Adrenal gland (tissue), 12 donors: ENCODE data around the gene POLR2E. TPM values are rescaled to one million over a fixed set of nuclear protein-coding genes. Genes with fewer than 3 reads are reported as not detected.

Experiments
- DNase-seq, 7 donors: peaks; one replicate each; pipeline ENCODE4 v3.0.0-alpha.2; 2019 to 2020
- H3K27ac ChIP-seq, 5 donors: fragments of 200-600 bp; sonication (generic) in 4 of 5; 1 replicate in 3 of 5; 2 replicates in 2 of 5; pipeline versions ENCODE4 v1.5.1 to v1.8.0; 2016 to 2020; ENCODE audit warnings: mild to moderate bottlenecking in 1 of 5
- H3K27me3 ChIP-seq: fragments of 200-600 bp; 2 replicates; pipeline ENCODE4 v1.8.0; 2021
- H3K36me3 ChIP-seq, 2 donors: fragments of 200-600 bp; replicated peaks in 1 of 2; 1 replicate in 1 of 2; 2 replicates in 1 of 2; pipeline versions ENCODE4 v1.5.1 to v1.8.0; 2018 to 2022
- H3K4me1 ChIP-seq, 2 donors: fragments of 200-600 bp; replicated peaks in 1 of 2; 1 replicate in 1 of 2; 2 replicates in 1 of 2; pipeline versions ENCODE4 v1.5.1 to v1.8.0; 2018 to 2021
- H3K4me3 ChIP-seq, 4 donors: fragments of 200-600 bp; sonication (generic) in 3 of 4; one replicate each; pipeline ENCODE4 v1.5.1; 2016 to 2018
- H3K9me3 ChIP-seq, 3 donors: fragments of 200-600 bp; sonication (generic) in 1 of 3; replicated peaks in 1 of 3; 1 replicate in 2 of 3; 2 replicates in 1 of 3; pipeline versions ENCODE4 v1.5.1 to v1.8.0; 2016 to 2021
- POLR2A ChIP-seq, 2 donors: fragments of 450-650 bp; IDR thresholded peaks; one replicate each; pipeline ENCODE4 v1.6.1; 2017; ENCODE audit warnings: antibody characterized with exemption in 2 of 2, mild to moderate bottlenecking in 2 of 2, moderate library complexity in 1 of 2
- WGBS, 4 donors: extraction: QIAGEN DNeasy Blood & Tissue Kit in 2 of 4; methylation state at CpG; one replicate each; pipeline versions ENCODE4 v1.1.5 to v1.1.7; 2013 to 2017; 5-methylcytosine and 5-hydroxymethylcytosine counted together
- intact Hi-C, 2 donors: fragments of 100-400 bp; cut with DNase I; formaldehyde crosslinking; loops; one replicate each; pipeline versions ENCODE4 v1.14.1 to v1.15.0; 2022 to 2023
- polyA plus RNA-seq, 3 donors: library from polyadenylated mRNA; stranded (reverse); fragments of 200-250 nt in 2 of 3; fragments of 350-450 nt in 1 of 3; fragmentation: Illumina TruSeq in 1 of 3; extraction: RNeasy Lipid Tissue Mini Kit (QIAGEN cat#74804) in 1 of 3; gene quantifications; one replicate each; pipeline ENCODE4 v1.2.3, GENCODE V29; 2013 to 2014
- total RNA-seq, 9 donors: library from RNA; depleted of rRNA in 4 of 9; stranded (reverse); fragments of >200 nt in 4 of 9; fragments of 120-200 nt in 1 of 9; fragmentation: NEBNext Ultra II Directional in 1 of 9; extraction: Animal tissue kit (Norgen Biotek cat#: 25700) in 1 of 9; gene quantifications; one replicate each; pipeline versions ENCODE4 v1.1.0 to v1.2.4, GENCODE V29; 2013 to 2023
- TF ChIP-seq, protein P1 (sequence below), 6 experiments: fragments of 450-650 bp in 4 of 6; fragments of 200-600 bp in 2 of 6; sonication (generic) in 1 of 6; IDR thresholded peaks; 1 replicate in 5 of 6; 2 replicates in 1 of 6; pipeline versions ENCODE4 v1.5.1 to v1.8.0; 2016 to 2021; ENCODE audit warnings: antibody characterized with exemption in 6 of 6, mild to moderate bottlenecking in 2 of 6, moderate library complexity in 1 of 6
- donor health status: healthy with polysubstance abuse.
- donor health status: Bipolar disorder and iron deficiency.
- donor health status: DM: yes; HTN: yes; CAD: no.
- donor health status: DM: no; HTN: no; CAD: no.
- donor health status: DM: no; HTN: no; CAD: no.
- donor health status: DM: yes; HTN: yes; CAD: no.

The POLR2E gene
- total and polyA plus RNA-seq, 12 donors, result 74.7 to 231 (median 157) TPM

DNA sequence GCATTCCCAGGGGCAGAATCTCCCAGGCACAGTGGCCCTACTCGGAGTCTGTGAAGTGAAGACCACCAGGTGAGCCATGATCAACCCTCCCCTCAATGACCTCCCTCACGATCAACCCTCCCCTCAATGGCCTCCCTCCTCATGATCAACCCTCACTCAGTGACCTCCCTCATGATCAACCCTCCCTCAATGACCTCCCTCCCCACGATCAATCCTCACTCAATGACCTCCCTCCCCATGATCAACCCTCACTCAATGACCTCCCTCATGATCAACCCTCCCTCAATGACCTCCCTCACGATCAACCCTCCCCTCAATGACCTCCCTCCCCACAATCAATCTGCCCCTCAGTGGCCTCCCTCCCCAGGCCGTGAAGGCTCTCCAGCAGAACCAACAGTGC, 46.8 kb upstream of the POLR2E start:
- TF ChIP-seq POLR2A (IDR thresholded peaks at IDR 0.05), result no peak
- TF ChIP-seq, protein P1, sequence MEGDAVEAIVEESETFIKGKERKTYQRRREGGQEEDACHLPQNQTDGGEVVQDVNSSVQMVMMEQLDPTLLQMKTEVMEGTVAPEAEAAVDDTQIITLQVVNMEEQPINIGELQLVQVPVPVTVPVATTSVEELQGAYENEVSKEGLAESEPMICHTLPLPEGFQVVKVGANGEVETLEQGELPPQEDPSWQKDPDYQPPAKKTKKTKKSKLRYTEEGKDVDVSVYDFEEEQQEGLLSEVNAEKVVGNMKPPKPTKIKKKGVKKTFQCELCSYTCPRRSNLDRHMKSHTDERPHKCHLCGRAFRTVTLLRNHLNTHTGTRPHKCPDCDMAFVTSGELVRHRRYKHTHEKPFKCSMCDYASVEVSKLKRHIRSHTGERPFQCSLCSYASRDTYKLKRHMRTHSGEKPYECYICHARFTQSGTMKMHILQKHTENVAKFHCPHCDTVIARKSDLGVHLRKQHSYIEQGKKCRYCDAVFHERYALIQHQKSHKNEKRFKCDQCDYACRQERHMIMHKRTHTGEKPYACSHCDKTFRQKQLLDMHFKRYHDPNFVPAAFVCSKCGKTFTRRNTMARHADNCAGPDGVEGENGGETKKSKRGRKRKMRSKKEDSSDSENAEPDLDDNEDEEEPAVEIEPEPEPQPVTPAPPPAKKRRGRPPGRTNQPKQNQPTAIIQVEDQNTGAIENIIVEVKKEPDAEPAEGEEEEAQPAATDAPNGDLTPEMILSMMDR (IDR thresholded peaks at IDR 0.05), result no peak
- Histone ChIP-seq H3K27ac (peak overlapping the region in 1 of 5 donors; percentile 6), H3K4me3 (no peak overlapping the region), H3K27me3 (no peaks in the 10 kb centered on the region), H3K4me1 (no peaks in the 10 kb centered on the region), H3K9me3 (no peaks in the 10 kb centered on the region), H3K36me3 (peaks cover 0 to 48% of the 10 kb centered on the region in 2 donors)
- intact Hi-C loops, result no loop called here
- DNase-seq, result no peak
- 60 to 77% (median 70%) methylated on average over 4 to 5 of the region's 5 CpGs for WGBS, 4 donors

DNA sequence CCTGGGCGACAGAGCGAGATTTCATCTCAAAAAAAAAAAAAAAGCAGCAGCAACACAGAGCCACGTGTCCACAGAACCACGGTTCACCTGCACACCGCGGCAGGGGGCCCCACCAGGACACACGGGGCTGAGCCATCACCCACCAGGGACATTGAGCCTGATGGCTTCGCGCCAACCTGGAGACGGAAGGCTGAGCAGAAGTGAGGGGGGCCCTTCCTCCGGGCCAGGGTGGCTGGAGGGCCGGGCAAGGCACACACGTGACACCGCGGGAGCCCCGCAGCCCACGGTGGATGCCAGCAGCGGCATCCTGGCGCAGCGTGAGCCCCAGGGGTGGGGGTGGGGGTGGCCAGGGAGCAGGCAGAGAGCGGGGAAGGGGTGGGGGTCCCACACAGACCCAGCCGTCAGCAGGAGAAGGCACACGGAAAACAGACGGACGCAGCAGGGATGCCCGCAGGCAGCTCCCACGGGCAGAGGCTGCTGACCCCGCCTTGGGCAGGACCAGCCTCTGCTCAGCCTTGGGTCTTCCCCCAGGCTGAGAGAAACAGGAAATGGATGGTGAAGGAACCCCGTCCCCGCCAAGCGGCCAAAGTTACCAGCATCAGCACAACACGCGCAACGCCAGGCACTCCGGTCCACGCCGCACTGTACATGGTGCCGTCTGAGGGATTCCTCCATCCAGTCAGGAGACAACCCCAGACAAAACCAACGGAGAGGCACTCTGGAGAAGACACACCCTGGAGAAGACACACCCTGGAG, 45.3 kb upstream of the POLR2E start:
- DNase-seq, result no peak
- Histone ChIP-seq H3K36me3 (peaks cover 0 to 34% of the 10 kb centered on the region in 2 donors), H3K9me3 (no peaks in the 10 kb centered on the region), H3K27me3 (no peaks in the 10 kb centered on the region), H3K4me1 (peaks cover 4 to 14% of the 10 kb centered on the region in 2 donors), H3K27ac (no peak overlapping the region), H3K4me3 (no peak overlapping the region)
- no peak for TF ChIP-seq POLR2A (IDR thresholded peaks at IDR 0.05)
- TF ChIP-seq, protein P1 (IDR thresholded peaks at IDR 0.05), result no peak
- intact Hi-C loops, result no loop called here
- 87 to 95% (median 94%) methylated on average over 17 to 39 of the region's 39 CpGs for WGBS, 4 donors

DNA sequence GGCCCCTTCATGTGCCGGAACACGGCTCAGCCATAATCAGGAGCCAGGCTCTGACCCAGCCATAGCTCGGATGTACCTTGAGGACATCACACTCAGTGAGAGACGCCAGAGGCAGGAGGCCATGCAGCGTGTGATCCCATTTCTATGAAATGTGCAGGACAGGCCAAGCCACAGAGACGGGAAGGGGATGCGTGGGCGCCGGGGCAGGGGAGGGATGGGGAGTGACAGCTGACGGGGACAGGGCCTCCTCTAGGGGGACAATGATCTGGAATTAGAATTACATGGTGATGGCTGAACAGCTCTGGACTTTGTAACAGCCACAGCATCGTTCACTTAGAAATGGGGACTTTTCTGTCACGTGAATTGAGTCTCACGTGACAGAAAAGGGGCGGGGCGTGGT, 44.0 kb upstream of the POLR2E start:
- intact Hi-C loops, result no loop called here
- H3K27ac ChIP-seq, result no peak overlapping the region
- 91 to 93% (median 92%) methylated on average over 12 to 15 of the region's 15 CpGs for WGBS, 4 donors
- no peak overlapping the region for H3K4me3 ChIP-seq
- peaks cover 4 to 24% of the 10 kb centered on the region in 2 donors for H3K4me1 ChIP-seq
- DNase-seq, result no peak
- TF ChIP-seq POLR2A (IDR thresholded peaks at IDR 0.05), result no peak
- TF ChIP-seq, protein P1 (IDR thresholded peaks at IDR 0.05), result no peak
- no peaks in the 10 kb centered on the region for H3K9me3 ChIP-seq
- peaks cover 0 to 29% of the 10 kb centered on the region in 2 donors for H3K36me3 ChIP-seq
- H3K27me3 ChIP-seq, result no peaks in the 10 kb centered on the region

DNA sequence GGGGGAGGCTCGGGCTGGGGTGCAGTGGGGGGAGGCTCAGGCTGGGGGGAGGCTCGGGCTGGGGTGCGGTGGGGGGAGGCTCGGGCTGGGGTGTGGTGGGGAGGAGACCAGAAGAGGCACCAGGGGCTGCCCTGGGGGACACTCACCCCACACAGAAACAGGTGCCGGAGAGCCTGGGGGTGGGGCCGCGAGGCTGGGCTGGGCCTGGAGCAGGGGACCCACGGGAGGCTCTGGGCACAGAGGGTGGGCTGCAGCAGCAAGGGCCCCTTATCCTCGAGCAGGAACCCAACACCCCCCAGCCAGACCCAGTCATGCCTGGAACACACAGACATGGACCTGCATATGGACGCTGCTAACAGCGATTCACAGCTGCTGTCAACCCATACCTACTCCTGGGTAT, 42.9 kb upstream of the POLR2E start:
- intact Hi-C loops, result no loop called here

More for the DNA sequence above, 42.9 kb upstream of the POLR2E start:
- TF ChIP-seq POLR2A (IDR thresholded peaks at IDR 0.05), result no peak
- TF ChIP-seq, protein P1 (IDR thresholded peaks at IDR 0.05), result no peak
- H3K4me3 ChIP-seq, result no peak overlapping the region
- DNase-seq, result no peak
- no peak overlapping the region for H3K27ac ChIP-seq
- WGBS, 4 donors, result 68 to 100% (median 83%) methylated on average over 1 to 10 of the region's 11 CpGs
- H3K9me3 ChIP-seq, result no peaks in the 10 kb centered on the region
- no peaks in the 10 kb centered on the region for H3K27me3 ChIP-seq
- H3K36me3 ChIP-seq, result peaks cover 0 to 19% of the 10 kb centered on the region in 2 donors
- H3K4me1 ChIP-seq, result peaks cover 10 to 32% of the 10 kb centered on the region in 2 donors
